ENCODE measurements around the gene ANKRA2. TPM values are rescaled to one million over a fixed set of nuclear protein-coding genes. Genes with fewer than 3 reads are reported as not detected.
A peak's percentile ranks its signal among the peaks of the same experiment; 100 is the strongest.

ANKRA2 gene
- total RNA-seq (10 to 100 TPM; 34.4 to 38.8 TPM), polyA plus RNA-seq (ENCODE audit: insufficient read length in 2 of 2) (10 to 100 TPM; 48.4 to 52.1 TPM)
- long read RNA-seq, donor 1, transcript ANKRA2-206 (2 exons, 447 nt): major isoform, 15 of 51 reads
- long read RNA-seq, donor 1, transcript ANKRA2-201 (9 exons, 2,063 nt): minor isoform, 9 of 51 reads
- long read RNA-seq, donor 1, transcript ANKRA2-205 (2 exons, 573 nt): minor isoform, 14 of 51 reads
- long read RNA-seq, donor 1, transcript ANKRA2-208 (4 exons, 1,298 nt): minor isoform, 10 of 51 reads
- long read RNA-seq, donor 1, partial matches to known transcripts: 0 of 51 reads
- long read RNA-seq, donor 1, other reads (novel, unspliced or antisense): 0 of 51 reads
- long read RNA-seq, donor 2, transcript ANKRA2-205 (2 exons, 573 nt): major isoform, 6 of 12 reads
- long read RNA-seq, donor 2, partial matches to known transcripts: 0 of 12 reads
- long read RNA-seq, donor 2, other reads (novel, unspliced or antisense): 0 of 12 reads
- long read RNA-seq, donor 3, transcript ANKRA2-201 (9 exons, 2,063 nt): major isoform, 7 of 15 reads
- long read RNA-seq, donor 3, transcript ANKRA2-205 (2 exons, 573 nt): minor isoform, 5 of 15 reads
- long read RNA-seq, donor 3, partial matches to known transcripts: 0 of 15 reads
- long read RNA-seq, donor 3, other reads (novel, unspliced or antisense): 0 of 15 reads
- long read RNA-seq, donor 4, transcript ANKRA2-206 (2 exons, 447 nt): minor isoform, 12 of 81 reads
- long read RNA-seq, donor 4, transcript ANKRA2-208 (4 exons, 1,298 nt): minor isoform, 9 of 81 reads
- long read RNA-seq, donor 4, transcript ANKRA2-205 (2 exons, 573 nt): major isoform, 44 of 81 reads
- long read RNA-seq, donor 4, transcript ANKRA2-207 (4 exons, 730 nt): minor isoform, 10 of 81 reads
- long read RNA-seq, donor 4, partial matches to known transcripts: 0 of 81 reads
- long read RNA-seq, donor 4, other reads (novel, unspliced or antisense): 0 of 81 reads

GRCh38 chr5:73565139-73565968 is at the start of gene ANKRA2, which contains the start of gene UTP15:
ANKRA2 (minus strand) TSS chr5:73565639; CDS start chr5:73562881, 2,758 bp downstream.
UTP15 (plus strand) TSS chr5:73565743; CDS start chr5:73567345, 1,602 bp downstream.
- 0% methylated on average over 57 of the region's 62 CpGs for WGBS (ENCODE audit: insufficient coverage)
- peak within 1 kb of the TSS; percentile 91 for H3K27ac ChIP-seq (ENCODE audit: low read depth, low read length)
- peak within 1 kb of the TSS; percentile 93 for H3K4me3 ChIP-seq (ENCODE audit: low read depth, low read length)
- peaks cover 9% of the 10 kb centered on the region for H3K36me3 ChIP-seq (ENCODE audit: control insufficient read depth, insufficient read depth, low read length)
- H3K27me3 ChIP-seq (ENCODE audit: control insufficient read depth, insufficient read depth, low read length): no peaks in the 10 kb centered on the region
- no peaks in the 10 kb centered on the region for H3K9me3 ChIP-seq (ENCODE audit: control insufficient read depth, insufficient read depth, low read length)
- H3K4me1 ChIP-seq (ENCODE audit: control insufficient read depth, insufficient read depth, low read length): no peaks in the 10 kb centered on the region
- peak; percentile 97 to 100 (median 99) for DNase-seq (ENCODE audit: low read depth in 4 of 6, low spot score in 6 of 6)

- Histone ChIP-seq H3K9me3 (ENCODE audit: control insufficient read depth, insufficient read depth, low read length) (no peaks in the 10 kb centered on the region), H3K4me1 (ENCODE audit: control insufficient read depth, insufficient read depth, low read length) (no peaks in the 10 kb centered on the region), H3K36me3 (ENCODE audit: control insufficient read depth, insufficient read depth, low read length) (no peaks in the 10 kb centered on the region), H3K4me3 (ENCODE audit: low read depth, low read length) (no peak overlapping the region), H3K27me3 (ENCODE audit: control insufficient read depth, insufficient read depth, low read length) (no peaks in the 10 kb centered on the region), H3K27ac (ENCODE audit: low read depth, low read length) (no peak overlapping the region)
- no peak for DNase-seq (ENCODE audit: low read depth in 4 of 6, low spot score in 6 of 6)
- 91% methylated on average over 2 of the region's 2 CpGs for WGBS (ENCODE audit: insufficient coverage)
Measured at GRCh38 chr5:73615085-73615484, 49.6 kb upstream of the ANKRA2 start.

- H3K9me3 ChIP-seq (ENCODE audit: control insufficient read depth, insufficient read depth, low read length): no peaks in the 10 kb centered on the region
- H3K27me3 ChIP-seq (ENCODE audit: control insufficient read depth, insufficient read depth, low read length): no peaks in the 10 kb centered on the region
- WGBS (ENCODE audit: insufficient coverage): 89% methylated on average over 3 of the region's 3 CpGs
- H3K27ac ChIP-seq (ENCODE audit: low read depth, low read length): no peak overlapping the region
- no peak for DNase-seq (ENCODE audit: low read depth in 4 of 6, low spot score in 6 of 6)
- H3K4me1 ChIP-seq (ENCODE audit: control insufficient read depth, insufficient read depth, low read length): no peaks in the 10 kb centered on the region
- no peaks in the 10 kb centered on the region for H3K36me3 ChIP-seq (ENCODE audit: control insufficient read depth, insufficient read depth, low read length)
- no peak overlapping the region for H3K4me3 ChIP-seq (ENCODE audit: low read depth, low read length)
Measured at GRCh38 chr5:73612799-73613198, 47.4 kb upstream of the ANKRA2 start.

- H3K36me3 ChIP-seq (ENCODE audit: control insufficient read depth, insufficient read depth, low read length): no peaks in the 10 kb centered on the region
- H3K27me3 ChIP-seq (ENCODE audit: control insufficient read depth, insufficient read depth, low read length): no peaks in the 10 kb centered on the region
- H3K4me3 ChIP-seq (ENCODE audit: low read depth, low read length): no peak overlapping the region
- no peaks in the 10 kb centered on the region for H3K9me3 ChIP-seq (ENCODE audit: control insufficient read depth, insufficient read depth, low read length)
- no peak overlapping the region for H3K27ac ChIP-seq (ENCODE audit: low read depth, low read length)
- DNase-seq (ENCODE audit: low read depth in 4 of 6, low spot score in 6 of 6): no peak
- H3K4me1 ChIP-seq (ENCODE audit: control insufficient read depth, insufficient read depth, low read length): no peaks in the 10 kb centered on the region
Measured at GRCh38 chr5:73607228-73607627, 41.8 kb upstream of the ANKRA2 start.

GRCh38 chr5:73606206-73606753 is 40.8 kb upstream of the ANKRA2 start:
- H3K27me3 ChIP-seq (ENCODE audit: control insufficient read depth, insufficient read depth, low read length): no peaks in the 10 kb centered on the region
- H3K9me3 ChIP-seq (ENCODE audit: control insufficient read depth, insufficient read depth, low read length): peaks cover 3% of the 10 kb centered on the region
- no peaks in the 10 kb centered on the region for H3K4me1 ChIP-seq (ENCODE audit: control insufficient read depth, insufficient read depth, low read length)
- H3K36me3 ChIP-seq (ENCODE audit: control insufficient read depth, insufficient read depth, low read length): no peaks in the 10 kb centered on the region
- WGBS (ENCODE audit: insufficient coverage): no CpG with 5 or more reads among the region's 3 CpGs
- no peak overlapping the region for H3K27ac ChIP-seq (ENCODE audit: low read depth, low read length)
- H3K4me3 ChIP-seq (ENCODE audit: low read depth, low read length): no peak overlapping the region
- no peak for DNase-seq (ENCODE audit: low read depth in 4 of 6, low spot score in 6 of 6)

- H3K36me3 ChIP-seq (ENCODE audit: control insufficient read depth, insufficient read depth, low read length): no peaks in the 10 kb centered on the region
- DNase-seq (ENCODE audit: low read depth in 4 of 6, low spot score in 6 of 6): no peak
- H3K4me1 ChIP-seq (ENCODE audit: control insufficient read depth, insufficient read depth, low read length): no peaks in the 10 kb centered on the region
- no peaks in the 10 kb centered on the region for H3K27me3 ChIP-seq (ENCODE audit: control insufficient read depth, insufficient read depth, low read length)
- no peak overlapping the region for H3K4me3 ChIP-seq (ENCODE audit: low read depth, low read length)
- peaks cover 3% of the 10 kb centered on the region for H3K9me3 ChIP-seq (ENCODE audit: control insufficient read depth, insufficient read depth, low read length)
- WGBS (ENCODE audit: insufficient coverage): 87% methylated on average over 4 of the region's 8 CpGs
- no peak overlapping the region for H3K27ac ChIP-seq (ENCODE audit: low read depth, low read length)
Measured at GRCh38 chr5:73605223-73606087, 40.0 kb upstream of the ANKRA2 start.

GRCh38 chr5:73603998-73604397 is 38.6 kb upstream of the ANKRA2 start:
- Histone ChIP-seq H3K27ac (ENCODE audit: low read depth, low read length) (no peak overlapping the region), H3K4me3 (ENCODE audit: low read depth, low read length) (no peak overlapping the region), H3K4me1 (ENCODE audit: control insufficient read depth, insufficient read depth, low read length) (no peaks in the 10 kb centered on the region), H3K9me3 (ENCODE audit: control insufficient read depth, insufficient read depth, low read length) (peaks cover 3% of the 10 kb centered on the region), H3K36me3 (ENCODE audit: control insufficient read depth, insufficient read depth, low read length) (no peaks in the 10 kb centered on the region), H3K27me3 (ENCODE audit: control insufficient read depth, insufficient read depth, low read length) (no peaks in the 10 kb centered on the region)
- DNase-seq (ENCODE audit: low read depth in 4 of 6, low spot score in 6 of 6): no peak
- 100% methylated on average over 1 of the region's 5 CpGs for WGBS (ENCODE audit: insufficient coverage)

- Histone ChIP-seq H3K36me3 (ENCODE audit: control insufficient read depth, insufficient read depth, low read length) (no peaks in the 10 kb centered on the region), H3K4me3 (ENCODE audit: low read depth, low read length) (no peak overlapping the region), H3K27ac (ENCODE audit: low read depth, low read length) (no peak overlapping the region), H3K27me3 (ENCODE audit: control insufficient read depth, insufficient read depth, low read length) (no peaks in the 10 kb centered on the region), H3K9me3 (ENCODE audit: control insufficient read depth, insufficient read depth, low read length) (peaks cover 3% of the 10 kb centered on the region), H3K4me1 (ENCODE audit: control insufficient read depth, insufficient read depth, low read length) (no peaks in the 10 kb centered on the region)
- no peak for DNase-seq (ENCODE audit: low read depth in 4 of 6, low spot score in 6 of 6)
- WGBS (ENCODE audit: insufficient coverage): 80% methylated on average over 1 of the region's 3 CpGs
Measured at GRCh38 chr5:73599380-73599779, 33.9 kb upstream of the ANKRA2 start.

Measured in spinal cord (tissue), 10 donors.